K562 (cell line): Measurements from ENCODE around the gene CIAO3. TPM values are rescaled to one million over a fixed set of nuclear protein-coding genes. Genes with fewer than 3 reads are reported as not detected.

Experiments used
- CXXC5 ChIP-seq: fragments of 250-450 bp; sonication (Bioruptor Pico); IDR thresholded peaks from 2 replicates; pipeline ENCODE4 v1.8.0; 2022; ENCODE audit warnings: inconsistent platforms, mild to moderate bottlenecking, moderate library complexity
- FIP1L1 ChIP-seq: fragments of 200-400 bp; formaldehyde crosslinking; IDR thresholded peaks from 2 replicates; pipeline ENCODE4 v1.6.1; 2018; ENCODE audit warnings: mild to moderate bottlenecking, low read depth, low read length; ENCODE audit not compliant: poor library complexity, severe bottlenecking
- JUND ChIP-seq, 2 experiments: IDR thresholded peaks; 2 replicates in 1 of 2; 3 replicates in 1 of 2; pipeline ENCODE4 v1.6.1; 2011; ENCODE audit warnings: borderline replicate concordance in 2 of 2, low read depth in 2 of 2, low read length in 2 of 2, improper control_type of control experiment in 1 of 2, missing biosample characterization in 1 of 2, missing genetic modification characterization in 1 of 2, missing genetic modification reagents in 1 of 2
- MEF2D ChIP-seq: conservative IDR thresholded peaks from 2 replicates; pipeline ENCODE4 v1.6.1; 2016; ENCODE audit warnings: low read depth, missing genetic modification characterization, missing compliant biosample characterization
- MXI1 ChIP-seq: IDR thresholded peaks from 2 replicates; pipeline ENCODE4 v1.6.1; 2011; ENCODE audit warnings: low read depth, mild to moderate bottlenecking, improper control_type of control experiment, low read length
- RBM25 ChIP-seq: fragments of 200-400 bp; formaldehyde crosslinking; IDR thresholded peaks from 2 replicates; pipeline ENCODE4 v1.6.1; 2018; ENCODE audit warnings: low read length, low read depth, moderate library complexity; ENCODE audit not compliant: severe bottlenecking
- SAP30 ChIP-seq: fragments of 200-600 bp; sonication (generic); IDR thresholded peaks from 2 replicates; pipeline ENCODE4 v1.6.1; 2012; ENCODE audit warnings: borderline replicate concordance, low read depth, mild to moderate bottlenecking, moderate library complexity, low read length, control low read depth, inconsistent platforms; ENCODE audit not compliant: insufficient read depth, poor library complexity, severe bottlenecking
- SMARCA5 ChIP-seq: fragments of 450-650 bp; IDR thresholded peaks from 2 replicates; pipeline ENCODE4 v1.6.1; 2016
- ZNF561 ChIP-seq: fragments of 450-650 bp; formaldehyde crosslinking; conservative IDR thresholded peaks from 2 replicates; pipeline ENCODE4 v1.4.0; 2020; ENCODE audit warnings: mild to moderate bottlenecking, moderate library complexity
- ZNF589 ChIP-seq: fragments of 200-800 bp; sonication (Bioruptor generic); IDR thresholded peaks from 2 replicates; pipeline ENCODE4 v1.6.1; 2016; ENCODE audit warnings: low read depth, missing genetic modification characterization, missing compliant biosample characterization
- ZZZ3 ChIP-seq: fragments of 450-650 bp; IDR thresholded peaks from 2 replicates; pipeline ENCODE4 v1.6.1; 2016; ENCODE audit warnings: antibody characterized with exemption, mild to moderate bottlenecking, moderate library complexity
- polyA plus RNA-seq, 8 experiments: library from polyadenylated mRNA; depleted of rRNA in 4 of 8; stranded (reverse) in 5 of 8; unstranded in 3 of 8; fragments of >200 nt; fragmentation: Nextera tagmentation in 2 of 8; fragmentation: Illumina TruSeq in 1 of 8; extraction: Ambion mirVana in 2 of 8; extraction: Trizol in 1 of 8; gene quantifications; 2 replicates each; pipeline versions ENCODE4 v1.2.1 to v1.2.3, GENCODE V29; 2011 to 2014; ENCODE audit warnings: inconsistent platforms in 1 of 8, missing spikeins in 1 of 8
- total RNA-seq, 7 experiments: library from RNA; depleted of rRNA in 6 of 7; stranded (reverse); fragments of >200 nt in 6 of 7; fragmentation: Illumina TruSeq in 2 of 7; extraction: Trizol in 2 of 7; gene quantifications; 2 replicates each; pipeline versions ENCODE4 v1.2.1 to v1.2.3, GENCODE V29; 2011 to 2021; ENCODE audit warnings: low replicate concordance in 1 of 7
- TF ChIP-seq, protein P1 (sequence below): fragments of 200-800 bp; sonication (Bioruptor generic); IDR thresholded peaks from 2 replicates; pipeline ENCODE4 v1.6.1; 2017; ENCODE audit warnings: missing genetic modification characterization, missing compliant biosample characterization
- TF ChIP-seq, protein P2 (sequence below), 2 experiments: fragments of 200-800 bp in 1 of 2; sonication (Bioruptor generic) in 1 of 2; sonication (generic) in 1 of 2; formaldehyde crosslinking in 1 of 2; IDR thresholded peaks in 1 of 2; conservative IDR thresholded peaks in 1 of 2; 2 replicates each; pipeline versions ENCODE4 v1.5.0 to v1.6.1; 2016 to 2020; ENCODE audit warnings: missing compliant biosample characterization in 1 of 2, missing genetic modification characterization in 1 of 2, missing genetic modification reagents in 1 of 2
- TF ChIP-seq, protein P3 (sequence below): fragments of 450-650 bp; IDR thresholded peaks from 2 replicates; pipeline ENCODE4 v1.6.1; 2016; ENCODE audit warnings: borderline replicate concordance
- TF ChIP-seq, protein P4 (sequence below): sonication (generic); formaldehyde crosslinking; IDR thresholded peaks from 2 replicates; pipeline ENCODE4 v1.8.1; 2023; ENCODE audit warnings: mild to moderate bottlenecking, missing genetic modification reagents
- TF ChIP-seq, protein P5 (sequence below), 2 experiments: fragments of 450-650 bp; conservative IDR thresholded peaks; 2 replicates each; pipeline ENCODE4 v1.6.1; 2017; ENCODE audit warnings: mild to moderate bottlenecking in 2 of 2, moderate library complexity in 2 of 2

The CIAO3 gene
- total and polyA plus RNA-seq, 9 of the 15 experiments (the other 6 are each of a cell fraction or from before 2014, with no cell fraction given), result 2.2 to 35.6 (median 18.7) TPM

DNA sequence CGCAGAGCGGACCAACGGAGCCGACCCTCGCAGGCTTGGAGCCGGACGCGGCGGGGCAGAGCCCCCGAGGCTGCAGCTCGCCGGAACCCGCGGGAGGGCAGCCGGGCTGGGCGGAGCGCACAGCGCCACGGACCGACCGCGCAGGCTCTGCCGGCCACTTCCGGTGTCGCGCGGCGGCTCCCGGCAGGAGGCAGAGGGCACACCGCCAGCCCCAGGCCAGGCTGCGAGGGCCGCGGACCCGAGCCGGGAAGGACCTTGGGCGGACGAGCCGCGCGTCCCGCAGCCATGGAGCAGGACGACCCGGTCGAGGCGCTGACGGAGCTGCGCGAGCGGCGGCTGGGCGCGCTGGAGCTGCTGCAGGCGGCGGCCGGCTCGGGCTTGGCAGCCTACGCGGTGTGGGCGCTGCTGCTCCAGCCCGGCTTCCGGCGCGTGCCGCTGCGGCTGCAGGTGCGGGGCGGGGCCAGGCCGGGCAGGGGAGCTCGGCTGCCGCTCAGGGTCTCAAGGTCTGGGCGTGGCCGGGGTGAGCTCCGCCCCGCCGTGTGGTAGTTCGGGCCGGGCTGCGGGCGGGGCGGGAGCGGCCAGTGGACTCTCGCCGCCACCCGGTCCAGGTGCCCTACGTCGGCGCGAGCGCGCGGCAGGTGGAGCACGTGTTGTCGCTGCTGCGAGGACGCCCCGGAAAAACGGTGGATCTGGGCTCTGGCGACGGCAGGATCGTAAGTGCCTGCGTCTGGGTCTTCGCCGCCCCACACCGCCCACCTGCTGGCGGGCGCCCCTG, 19.6 kb downstream of the CIAO3 start, which contains the start of gene ANTKMT (continued):
- TF ChIP-seq, protein P1, sequence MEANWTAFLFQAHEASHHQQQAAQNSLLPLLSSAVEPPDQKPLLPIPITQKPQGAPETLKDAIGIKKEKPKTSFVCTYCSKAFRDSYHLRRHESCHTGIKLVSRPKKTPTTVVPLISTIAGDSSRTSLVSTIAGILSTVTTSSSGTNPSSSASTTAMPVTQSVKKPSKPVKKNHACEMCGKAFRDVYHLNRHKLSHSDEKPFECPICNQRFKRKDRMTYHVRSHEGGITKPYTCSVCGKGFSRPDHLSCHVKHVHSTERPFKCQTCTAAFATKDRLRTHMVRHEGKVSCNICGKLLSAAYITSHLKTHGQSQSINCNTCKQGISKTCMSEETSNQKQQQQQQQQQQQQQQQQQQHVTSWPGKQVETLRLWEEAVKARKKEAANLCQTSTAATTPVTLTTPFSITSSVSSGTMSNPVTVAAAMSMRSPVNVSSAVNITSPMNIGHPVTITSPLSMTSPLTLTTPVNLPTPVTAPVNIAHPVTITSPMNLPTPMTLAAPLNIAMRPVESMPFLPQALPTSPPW, result peak; percentile 71
- peak; percentile 48 for TF ChIP-seq SAP30
- TF ChIP-seq FIP1L1, result peak; percentile 42
- TF ChIP-seq ZNF589 (CRISPR knock-in tag), result peak; percentile 46; the same call in 1 of the 2 replicates
- peak; percentile 4; the same call in 1 of the 2 replicates for TF ChIP-seq JUND (IDR thresholded peaks at IDR 0.05; ENCODE audit: borderline replicate concordance, low read depth, low read length)
- TF ChIP-seq JUND (tag; IDR thresholded peaks at IDR 0.05; ENCODE audit: borderline replicate concordance, low read depth, low read length), result no peak; the same call in 2 of the 3 replicates
- TF ChIP-seq MEF2D, result no peak
- TF ChIP-seq SMARCA5, result no peak
- peak; percentile 92 for TF ChIP-seq CXXC5
- TF ChIP-seq, protein P2, sequence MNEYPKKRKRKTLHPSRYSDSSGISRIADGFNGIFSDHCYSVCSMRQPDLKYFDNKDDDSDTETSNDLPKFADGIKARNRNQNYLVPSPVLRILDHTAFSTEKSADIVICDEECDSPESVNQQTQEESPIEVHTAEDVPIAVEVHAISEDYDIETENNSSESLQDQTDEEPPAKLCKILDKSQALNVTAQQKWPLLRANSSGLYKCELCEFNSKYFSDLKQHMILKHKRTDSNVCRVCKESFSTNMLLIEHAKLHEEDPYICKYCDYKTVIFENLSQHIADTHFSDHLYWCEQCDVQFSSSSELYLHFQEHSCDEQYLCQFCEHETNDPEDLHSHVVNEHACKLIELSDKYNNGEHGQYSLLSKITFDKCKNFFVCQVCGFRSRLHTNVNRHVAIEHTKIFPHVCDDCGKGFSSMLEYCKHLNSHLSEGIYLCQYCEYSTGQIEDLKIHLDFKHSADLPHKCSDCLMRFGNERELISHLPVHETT (CRISPR knock-in tag; conservative IDR thresholded peaks at IDR 0.05 in 1 of 2, IDR thresholded peaks at IDR 0.05 in 1 of 2), result peak in 1 of 2 experiments; percentile 67; a peak in 2 of 4 replicates
- no peak for TF ChIP-seq ZNF561 (CRISPR knock-in tag)
- TF ChIP-seq, protein P3, sequence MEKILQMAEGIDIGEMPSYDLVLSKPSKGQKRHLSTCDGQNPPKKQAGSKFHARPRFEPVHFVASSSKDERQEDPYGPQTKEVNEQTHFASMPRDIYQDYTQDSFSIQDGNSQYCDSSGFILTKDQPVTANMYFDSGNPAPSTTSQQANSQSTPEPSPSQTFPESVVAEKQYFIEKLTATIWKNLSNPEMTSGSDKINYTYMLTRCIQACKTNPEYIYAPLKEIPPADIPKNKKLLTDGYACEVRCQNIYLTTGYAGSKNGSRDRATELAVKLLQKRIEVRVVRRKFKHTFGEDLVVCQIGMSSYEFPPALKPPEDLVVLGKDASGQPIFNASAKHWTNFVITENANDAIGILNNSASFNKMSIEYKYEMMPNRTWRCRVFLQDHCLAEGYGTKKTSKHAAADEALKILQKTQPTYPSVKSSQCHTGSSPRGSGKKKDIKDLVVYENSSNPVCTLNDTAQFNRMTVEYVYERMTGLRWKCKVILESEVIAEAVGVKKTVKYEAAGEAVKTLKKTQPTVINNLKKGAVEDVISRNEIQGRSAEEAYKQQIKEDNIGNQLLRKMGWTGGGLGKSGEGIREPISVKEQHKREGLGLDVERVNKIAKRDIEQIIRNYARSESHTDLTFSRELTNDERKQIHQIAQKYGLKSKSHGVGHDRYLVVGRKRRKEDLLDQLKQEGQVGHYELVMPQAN, result peak; percentile 44; the same call in 1 of the 2 replicates
- TF ChIP-seq, protein P4, sequence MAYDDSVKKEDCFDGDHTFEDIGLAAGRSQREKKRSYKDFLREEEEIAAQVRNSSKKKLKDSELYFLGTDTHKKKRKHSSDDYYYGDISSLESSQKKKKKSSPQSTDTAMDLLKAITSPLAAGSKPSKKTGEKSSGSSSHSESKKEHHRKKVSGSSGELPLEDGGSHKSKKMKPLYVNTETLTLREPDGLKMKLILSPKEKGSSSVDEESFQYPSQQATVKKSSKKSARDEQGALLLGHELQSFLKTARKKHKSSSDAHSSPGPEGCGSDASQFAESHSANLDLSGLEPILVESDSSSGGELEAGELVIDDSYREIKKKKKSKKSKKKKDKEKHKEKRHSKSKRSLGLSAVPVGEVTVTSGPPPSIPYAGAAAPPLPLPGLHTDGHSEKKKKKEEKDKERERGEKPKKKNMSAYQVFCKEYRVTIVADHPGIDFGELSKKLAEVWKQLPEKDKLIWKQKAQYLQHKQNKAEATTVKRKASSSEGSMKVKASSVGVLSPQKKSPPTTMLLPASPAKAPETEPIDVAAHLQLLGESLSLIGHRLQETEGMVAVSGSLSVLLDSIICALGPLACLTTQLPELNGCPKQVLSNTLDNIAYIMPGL (CRISPR knock-in tag), result peak; percentile 15; the same call in 1 of the 2 replicates
- no peak for TF ChIP-seq ZZZ3
- TF ChIP-seq, protein P5, sequence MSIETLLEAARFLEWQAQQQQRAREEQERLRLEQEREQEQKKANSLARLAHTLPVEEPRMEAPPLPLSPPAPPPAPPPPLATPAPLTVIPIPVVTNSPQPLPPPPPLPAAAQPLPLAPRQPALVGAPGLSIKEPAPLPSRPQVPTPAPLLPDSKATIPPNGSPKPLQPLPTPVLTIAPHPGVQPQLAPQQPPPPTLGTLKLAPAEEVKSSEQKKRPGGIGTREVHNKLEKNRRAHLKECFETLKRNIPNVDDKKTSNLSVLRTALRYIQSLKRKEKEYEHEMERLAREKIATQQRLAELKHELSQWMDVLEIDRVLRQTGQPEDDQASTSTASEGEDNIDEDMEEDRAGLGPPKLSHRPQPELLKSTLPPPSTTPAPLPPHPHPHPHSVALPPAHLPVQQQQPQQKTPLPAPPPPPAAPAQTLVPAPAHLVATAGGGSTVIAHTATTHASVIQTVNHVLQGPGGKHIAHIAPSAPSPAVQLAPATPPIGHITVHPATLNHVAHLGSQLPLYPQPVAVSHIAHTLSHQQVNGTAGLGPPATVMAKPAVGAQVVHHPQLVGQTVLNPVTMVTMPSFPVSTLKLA (conservative IDR thresholded peaks at IDR 0.05), result peak in 1 of 2 experiments; percentile 33; a peak in 3 of 4 replicates
- peak; percentile 42 for TF ChIP-seq RBM25
- no peak; the same call in 1 of the 2 replicates for TF ChIP-seq MXI1
